Common myeloid progenitor, CD34-positive (primary cell): ENCODE measurements around the gene SLC6A9.

ENCODE experiments used
- CTCF ChIA-PET: fragments of 350-600 bp; sonication (Branson Sonifier 250); formaldehyde crosslinking; loops from one replicate; lab custom pipeline; 2021; ENCODE audit warnings: antibody characterized with exemption; lab: Charles Lee
- POLR2A ChIA-PET: fragments of 350-600 bp; sonication (Branson Sonifier 250); formaldehyde crosslinking; loops from one replicate; lab custom pipeline; 2021; ENCODE audit warnings: antibody characterized with exemption; lab: Charles Lee
- DNase-seq, 3 donors: peaks; one replicate each; pipeline versions ENCODE4 v3.0.0 to v3.0.0-alpha.2; 2013
- H3K27ac ChIP-seq, 2 experiments: 1 replicate in 1 of 2; 2 replicates in 1 of 2; pipeline ENCODE4 v1.7.0; 2013; ENCODE audit warnings: inconsistent platforms in 2 of 2, low read length in 2 of 2, mild to moderate bottlenecking in 2 of 2, low read depth in 1 of 2, moderate library complexity in 1 of 2; ENCODE audit not compliant: severe bottlenecking in 2 of 2, insufficient read depth in 1 of 2, poor library complexity in 1 of 2
- H3K27me3 ChIP-seq, 5 experiments: replicated peaks in 2 of 5; 1 replicate in 3 of 5; 2 replicates in 2 of 5; pipeline versions ENCODE4 v1.6.1 to v1.7.0; 2013; ENCODE audit warnings: low read length in 4 of 5, mild to moderate bottlenecking in 2 of 5, moderate library complexity in 2 of 5, inconsistent platforms in 1 of 5; ENCODE audit not compliant: insufficient read depth in 5 of 5, control insufficient read depth in 4 of 5
- H3K36me3 ChIP-seq, 4 experiments: 1 replicate in 2 of 4; 2 replicates in 2 of 4; pipeline versions ENCODE4 v1.6.1 to v1.7.0; 2013; ENCODE audit warnings: low read length in 3 of 4, control low read depth in 1 of 4, mild to moderate bottlenecking in 1 of 4; ENCODE audit not compliant: control insufficient read depth in 4 of 4, insufficient read depth in 4 of 4
- H3K4me1 ChIP-seq, 4 experiments: 1 replicate in 3 of 4; 2 replicates in 1 of 4; pipeline versions ENCODE4 v1.6.1 to v1.7.1; 2013; ENCODE audit warnings: low read length in 3 of 4, mild to moderate bottlenecking in 3 of 4, control low read depth in 1 of 4, inconsistent platforms in 1 of 4, moderate library complexity in 1 of 4; ENCODE audit not compliant: control insufficient read depth in 4 of 4, insufficient read depth in 4 of 4; ENCODE audit errors: control extremely low read depth in 1 of 4
- H3K4me3 ChIP-seq, 7 experiments: 1 replicate in 4 of 7; 2 replicates in 3 of 7; pipeline versions ENCODE4 v1.5.1 to v1.7.0; 2013; ENCODE audit warnings: mild to moderate bottlenecking in 7 of 7, low read length in 6 of 7, moderate library complexity in 6 of 7, inconsistent platforms in 2 of 7, low read depth in 2 of 7, control low read depth in 1 of 7; ENCODE audit not compliant: insufficient read depth in 4 of 7, control insufficient read depth in 1 of 7; ENCODE audit errors: extremely low read depth in 1 of 7
- H3K9me3 ChIP-seq, 5 experiments: 1 replicate in 4 of 5; 2 replicates in 1 of 5; pipeline versions ENCODE4 v1.6.1 to v1.7.1; 2013; ENCODE audit warnings: low read length in 4 of 5, mild to moderate bottlenecking in 2 of 5, inconsistent platforms in 1 of 5, low read depth in 1 of 5, moderate library complexity in 1 of 5; ENCODE audit not compliant: control insufficient read depth in 4 of 5, insufficient read depth in 2 of 5; ENCODE audit errors: control extremely low read depth in 1 of 5
- WGBS: methylation state at CpG from one replicate; pipeline ENCODE4 v1.1.5; 2013; ENCODE audit not compliant: insufficient coverage; 5-methylcytosine and 5-hydroxymethylcytosine counted together

SLC6A9 gene

DNA sequence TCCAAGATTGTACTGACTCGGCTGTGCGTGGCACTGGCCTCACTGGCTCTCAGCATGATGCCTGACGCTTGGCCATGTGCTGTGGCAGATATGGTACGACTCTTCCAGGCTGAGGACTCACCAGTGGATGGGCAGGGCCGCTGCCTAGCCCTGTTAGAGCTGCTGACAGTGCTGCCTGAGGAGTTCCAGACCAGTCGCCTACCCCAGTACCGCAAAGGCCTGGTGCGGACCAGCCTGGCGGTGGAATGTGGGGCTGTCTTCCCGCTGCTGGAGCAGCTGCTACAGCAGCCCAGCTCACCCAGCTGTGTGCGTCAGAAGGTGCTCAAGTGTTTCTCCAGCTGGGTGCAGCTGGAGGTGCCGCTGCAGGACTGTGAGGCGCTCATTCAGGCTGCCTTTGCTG lies 81.6 kb downstream of the SLC6A9 start:
- no peaks in the 10 kb centered on the region for H3K27me3 ChIP-seq
- ChIA-PET CTCF (interaction anchor here (0.8 to 9.4 kb wide), 3 partner anchors 9 to 21 kb away, joined by 3 to 120 read pairs (median 22); partner anchors contain the start of gene ARTN), POLR2A (no interaction called here)
- H3K9me3 ChIP-seq = no peaks in the 10 kb centered on the region
- peaks cover 3 to 12% (median 10%) of the 10 kb centered on the region in 4 experiments for H3K36me3 ChIP-seq
- DNase-seq = no peak
- H3K4me3 ChIP-seq = no peak overlapping the region
- no peak overlapping the region for H3K27ac ChIP-seq
- peaks cover 6 to 32% (median 23%) of the 10 kb centered on the region in 4 experiments for H3K4me1 ChIP-seq
- WGBS = 88% methylated on average over 11 of the region's 13 CpGs

DNA sequence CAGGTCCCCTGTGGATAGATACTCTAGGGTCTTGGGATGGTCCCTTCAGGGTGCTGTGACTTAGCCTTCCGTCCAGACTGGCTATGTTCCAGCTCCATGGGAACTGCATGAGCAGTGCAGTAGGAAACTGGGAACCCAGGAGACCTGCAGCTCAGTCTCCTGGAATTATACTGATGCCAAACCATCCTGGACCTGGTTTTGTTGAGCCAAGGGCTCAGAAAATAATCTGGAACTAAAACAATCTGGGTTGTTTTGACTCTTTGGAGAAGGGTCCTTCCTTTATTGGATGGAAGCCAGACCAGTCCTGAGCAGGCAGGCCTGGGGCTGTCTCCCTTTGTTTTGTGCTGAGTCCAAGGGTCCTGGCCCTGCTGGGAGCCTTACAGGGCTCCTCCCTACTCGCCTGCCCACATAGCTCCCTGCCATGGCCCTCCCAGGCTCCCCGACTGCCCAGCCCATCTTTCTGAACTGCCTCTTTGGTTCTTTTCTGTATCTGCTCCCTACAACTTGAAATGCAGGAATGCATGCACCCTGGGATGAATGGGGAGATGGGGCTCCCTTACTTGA lies 83.3 kb downstream of the SLC6A9 start:
- Histone ChIP-seq H3K9me3 (no peaks in the 10 kb centered on the region), H3K27ac (peak overlapping the region in 1 of 2 experiments; percentile 99), H3K4me3 (peak overlapping the region in 3 of 7 experiments; percentile 70 to 92 (median 82)), H3K36me3 (peaks cover 3 to 12% (median 10%) of the 10 kb centered on the region in 4 experiments), H3K4me1 (peaks cover 6 to 37% (median 23%) of the 10 kb centered on the region in 4 experiments), H3K27me3 (no peaks in the 10 kb centered on the region)
- WGBS = 84% methylated on average over 3 of the region's 3 CpGs
- ChIA-PET CTCF (interaction anchor here (0.9 to 9.4 kb wide), 5 partner anchors 8 to 18 kb away, joined by 3 to 120 read pairs (median 13); partner anchors contain the start of gene ARTN), POLR2A (interaction anchor here (1.3 to 1.5 kb wide), 2 partner anchors 22 to 27 kb away, joined by 3 to 5 read pairs; partner anchors contain the start of genes ATP6V0B and DPH2)
- no peak for DNase-seq

DNA sequence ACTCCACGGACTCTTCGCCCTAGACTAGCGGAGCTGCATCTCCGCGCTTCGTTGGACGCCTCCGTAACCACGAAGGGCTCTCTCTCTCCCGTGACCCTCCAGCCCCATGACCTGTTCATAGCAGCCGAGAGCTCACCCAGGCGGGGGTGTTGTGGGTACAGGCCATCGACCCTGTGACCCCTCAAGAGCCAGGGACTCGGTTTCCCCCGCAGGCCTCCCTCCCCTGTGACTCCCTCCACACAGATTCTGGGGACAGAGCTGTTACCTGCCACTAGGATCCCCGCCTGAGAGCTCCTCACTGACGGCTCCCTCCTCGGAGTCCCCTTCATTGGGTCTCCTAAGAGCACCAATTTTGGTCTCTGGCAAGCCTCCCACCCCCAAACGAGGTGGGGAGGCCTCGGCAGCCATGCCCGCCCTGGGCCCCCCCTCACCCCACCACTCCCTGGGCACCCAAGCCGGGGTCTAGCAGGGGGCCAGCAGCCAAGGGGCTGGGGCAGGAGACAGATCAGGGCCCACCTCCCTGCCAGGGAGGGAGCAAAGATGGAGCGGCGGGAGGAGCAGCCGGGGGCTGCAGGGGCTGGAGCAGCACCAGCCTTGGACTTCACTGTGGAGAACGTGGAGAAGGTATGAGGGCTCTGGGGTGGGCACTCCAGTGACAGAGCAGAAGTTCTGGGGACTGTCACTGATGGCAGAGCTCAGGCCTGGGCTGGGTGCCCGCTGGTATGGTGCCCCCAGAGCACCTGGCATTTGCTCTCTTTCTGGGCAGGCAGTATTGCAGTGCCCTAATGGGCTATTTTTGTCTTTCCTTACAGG lies 84.0 kb downstream of the SLC6A9 start:
- Histone ChIP-seq H3K4me3 (peak overlapping the region; percentile 54 to 92 (median 82)), H3K9me3 (no peaks in the 10 kb centered on the region), H3K4me1 (peaks cover 6 to 37% (median 23%) of the 10 kb centered on the region in 4 experiments), H3K36me3 (peaks cover 3 to 12% (median 10%) of the 10 kb centered on the region in 4 experiments), H3K27me3 (no peaks in the 10 kb centered on the region), H3K27ac (peak overlapping the region; percentile 98 to 99)
- peak in 1 of 3 donors; percentile 22 for DNase-seq
- ChIA-PET CTCF (interaction anchor here (0.9 to 9.4 kb wide), 7 partner anchors 9 to 58 kb away, joined by 3 to 120 read pairs (median 7); partner anchors contain the start of gene ARTN), POLR2A (interaction anchor here (0.7 to 1.5 kb wide), 4 partner anchors 11 to 28 kb away, joined by 3 to 5 read pairs (median 4); partner anchors contain the start of genes ATP6V0B and DPH2)
- WGBS = 19% methylated on average over 14 of the region's 27 CpGs
